Mammary microvascular endothelial cell (primary cell): ENCODE data around the gene ZNF41. TPM values are rescaled to one million over a fixed set of nuclear protein-coding genes. Genes with fewer than 3 reads are reported as not detected.

ENCODE experiments used
- total RNA-seq: library from RNA; depleted of rRNA; stranded (reverse); fragments of >200 nt; gene quantifications from 2 replicates; pipeline ENCODE4 v1.2.3, GENCODE V29; 2015

Gene ZNF41
- 5.3 and 6.9 TPM in 2 replicates for total RNA-seq

GRCh38 chrX:47482512-47483305, at the start of gene ZNF41:
TSS of gene ZNF41 (minus strand) at chrX:47483222. CDS start at chrX:47467481, 15,741 bp downstream.

Other genes with a start within 250 kb of the ZNF41 start
- gene ZNF157, start 112.6 kb downstream of the ZNF41 start, total RNA-seq, result not detected in 2 replicates
- 40.9 and 44.1 TPM in 2 replicates for gene ARAF, start 78.0 kb upstream of the ZNF41 start, total RNA-seq
- gene TIMP1, start 99.2 kb upstream of the ZNF41 start, total RNA-seq, result 132 and 133 TPM in 2 replicates
- 0.05 and 0.07 TPM in 2 replicates for gene SYN1, start 136.6 kb upstream of the ZNF41 start, total RNA-seq
- 0.20 TPM in 1 of 2 replicates, not detected in the other for gene CFP, start 146.7 kb upstream of the ZNF41 start, total RNA-seq
- 25.4 and 30.8 TPM in 2 replicates for gene ELK1, start 167.3 kb upstream of the ZNF41 start, total RNA-seq
- gene UXT, start 176.0 kb upstream of the ZNF41 start, total RNA-seq, result 122 and 141 TPM in 2 replicates